Colonic mucosa (tissue), 4 donors: Measurements from ENCODE around the gene STH. TPM values are rescaled to one million over a fixed set of nuclear protein-coding genes. Genes with fewer than 3 reads are reported as not detected.
"Not testable (repeated sequence)": the region's sequence is repeated elsewhere in the genome, so short reads cannot be mapped to it uniquely, and the experiment has no call there.

ENCODE experiments used
- DNase-seq: peaks from one replicate; pipeline ENCODE4 v3.0.0-alpha.2; 2020
- H3K27ac ChIP-seq: fragments of 200-600 bp; one replicate; pipeline ENCODE4 v1.8.0; 2021
- H3K27me3 ChIP-seq: fragments of 200-600 bp; one replicate; pipeline ENCODE4 v1.8.0; 2021
- H3K36me3 ChIP-seq: fragments of 200-600 bp; one replicate; pipeline ENCODE4 v1.8.0; 2021
- H3K4me1 ChIP-seq: fragments of 200-600 bp; one replicate; pipeline ENCODE4 v1.8.0; 2021; ENCODE audit warnings: mild to moderate bottlenecking
- H3K4me3 ChIP-seq: fragments of 200-600 bp; one replicate; pipeline ENCODE4 v1.8.0; 2021
- H3K9ac ChIP-seq, 2 donors: one replicate each; pipeline ENCODE4 v1.7.0; 2013; ENCODE audit warnings: control low read depth in 2 of 2, low read depth in 2 of 2, low read length in 2 of 2
- H3K9me3 ChIP-seq: fragments of 200-600 bp; one replicate; pipeline ENCODE4 v1.8.0; 2021
- intact Hi-C: fragments of 100-400 bp; cut with DNase I; formaldehyde crosslinking; loops from one replicate; pipeline ENCODE4 v1.14.1; 2022
- total RNA-seq, 2 donors: library from RNA; stranded (reverse); fragmentation: NEBNext Ultra II Directional in 1 of 2; extraction: Animal tissue kit (Norgen Biotek cat#: 25700) in 1 of 2; gene quantifications; one replicate each; pipeline ENCODE4 v1.2.1, GENCODE V29; 2021
- TF ChIP-seq, protein P1 (sequence below): fragments of 200-600 bp; IDR thresholded peaks from one replicate; pipeline ENCODE4 v1.8.0; 2022; ENCODE audit warnings: antibody characterized with exemption, mild to moderate bottlenecking
- donor health status: healthy.
- donor health status: DM: no; HTN: no; CAD: no.
- donor health status: DM: no; HTN: no; CAD: no.

The STH gene
- total RNA-seq, 2 donors from 2014 or later: not detected

DNA sequence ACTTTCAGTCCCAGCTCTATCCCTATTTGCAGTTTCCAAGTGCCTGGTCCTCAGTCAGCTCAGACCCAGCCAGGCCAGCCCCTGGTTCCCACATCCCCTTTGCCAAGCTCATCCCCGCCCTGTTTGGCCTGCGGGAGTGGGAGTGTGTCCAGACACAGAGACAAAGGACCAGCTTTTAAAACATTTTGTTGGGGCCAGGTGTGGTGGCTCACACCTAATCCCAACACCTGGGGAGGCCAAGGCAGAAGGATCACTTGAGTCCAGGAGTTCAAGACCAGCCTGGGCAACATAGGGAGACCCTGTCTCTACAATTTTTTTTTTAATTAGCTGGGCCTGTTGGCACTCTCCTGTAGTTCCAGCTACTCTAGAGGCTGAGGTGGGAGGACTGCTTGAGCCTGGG, 1.7 kb downstream of the STH start:
- H3K9me3 ChIP-seq: no peaks in the 10 kb centered on the region
- no peak for DNase-seq
- no peaks in the 10 kb centered on the region for H3K27me3 ChIP-seq
- intact Hi-C loops: loop anchor here (5.0 kb wide), 1 partner anchor 42 kb away; no protein-coding TSS in a partner anchor
- H3K36me3 ChIP-seq: no peaks in the 10 kb centered on the region
- TF ChIP-seq, protein P1, sequence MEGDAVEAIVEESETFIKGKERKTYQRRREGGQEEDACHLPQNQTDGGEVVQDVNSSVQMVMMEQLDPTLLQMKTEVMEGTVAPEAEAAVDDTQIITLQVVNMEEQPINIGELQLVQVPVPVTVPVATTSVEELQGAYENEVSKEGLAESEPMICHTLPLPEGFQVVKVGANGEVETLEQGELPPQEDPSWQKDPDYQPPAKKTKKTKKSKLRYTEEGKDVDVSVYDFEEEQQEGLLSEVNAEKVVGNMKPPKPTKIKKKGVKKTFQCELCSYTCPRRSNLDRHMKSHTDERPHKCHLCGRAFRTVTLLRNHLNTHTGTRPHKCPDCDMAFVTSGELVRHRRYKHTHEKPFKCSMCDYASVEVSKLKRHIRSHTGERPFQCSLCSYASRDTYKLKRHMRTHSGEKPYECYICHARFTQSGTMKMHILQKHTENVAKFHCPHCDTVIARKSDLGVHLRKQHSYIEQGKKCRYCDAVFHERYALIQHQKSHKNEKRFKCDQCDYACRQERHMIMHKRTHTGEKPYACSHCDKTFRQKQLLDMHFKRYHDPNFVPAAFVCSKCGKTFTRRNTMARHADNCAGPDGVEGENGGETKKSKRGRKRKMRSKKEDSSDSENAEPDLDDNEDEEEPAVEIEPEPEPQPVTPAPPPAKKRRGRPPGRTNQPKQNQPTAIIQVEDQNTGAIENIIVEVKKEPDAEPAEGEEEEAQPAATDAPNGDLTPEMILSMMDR: no peak
- no peak overlapping the region for H3K9ac ChIP-seq
- no peak overlapping the region for H3K4me3 ChIP-seq
- no peak overlapping the region for H3K27ac ChIP-seq
- no peaks in the 10 kb centered on the region for H3K4me1 ChIP-seq

DNA sequence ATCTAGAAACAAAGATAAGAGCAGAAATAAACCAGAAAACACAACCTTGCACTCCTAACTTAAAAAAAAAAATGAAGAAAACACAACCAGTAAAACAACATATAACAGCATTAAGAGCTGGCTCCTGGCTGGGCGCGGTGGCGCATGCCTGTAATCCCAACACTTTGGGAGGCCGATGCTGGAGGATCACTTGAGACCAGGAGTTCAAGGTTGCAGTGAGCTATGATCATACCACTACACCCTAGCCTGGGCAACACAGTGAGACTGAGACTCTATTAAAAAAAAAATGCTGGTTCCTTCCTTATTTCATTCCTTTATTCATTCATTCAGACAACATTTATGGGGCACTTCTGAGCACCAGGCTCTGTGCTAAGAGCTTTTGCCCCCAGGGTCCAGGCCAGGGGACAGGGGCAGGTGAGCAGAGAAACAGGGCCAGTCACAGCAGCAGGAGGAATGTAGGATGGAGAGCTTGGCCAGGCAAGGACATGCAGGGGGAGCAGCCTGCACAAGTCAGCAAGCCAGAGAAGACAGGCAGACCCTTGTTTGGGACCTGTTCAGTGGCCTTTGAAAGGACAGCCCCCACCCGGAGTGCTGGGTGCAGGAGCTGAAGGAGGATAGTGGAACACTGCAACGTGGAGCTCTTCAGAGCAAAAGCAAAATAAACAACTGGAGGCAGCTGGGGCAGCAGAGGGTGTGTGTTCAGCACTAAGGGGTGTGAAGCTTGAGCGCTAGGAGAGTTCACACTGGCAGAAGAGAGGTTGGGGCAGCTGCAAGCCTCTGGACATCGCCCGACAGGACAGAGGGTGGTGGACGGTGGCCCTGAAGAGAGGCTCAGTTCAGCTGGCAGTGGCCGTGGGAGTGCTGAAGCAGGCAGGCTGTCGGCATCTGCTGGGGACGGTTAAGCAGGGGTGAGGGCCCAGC, 2.6 kb downstream of the STH start:
- Histone ChIP-seq H3K27ac (no peak overlapping the region), H3K36me3 (no peaks in the 10 kb centered on the region), H3K4me1 (no peaks in the 10 kb centered on the region), H3K9ac (no peak overlapping the region), H3K27me3 (no peaks in the 10 kb centered on the region), H3K9me3 (no peaks in the 10 kb centered on the region), H3K4me3 (no peak overlapping the region)
- DNase-seq: no peak
- intact Hi-C loops: loop anchor here (5.0 kb wide), 1 partner anchor 41 kb away; no protein-coding TSS in a partner anchor
- TF ChIP-seq, protein P1: no peak

DNA sequence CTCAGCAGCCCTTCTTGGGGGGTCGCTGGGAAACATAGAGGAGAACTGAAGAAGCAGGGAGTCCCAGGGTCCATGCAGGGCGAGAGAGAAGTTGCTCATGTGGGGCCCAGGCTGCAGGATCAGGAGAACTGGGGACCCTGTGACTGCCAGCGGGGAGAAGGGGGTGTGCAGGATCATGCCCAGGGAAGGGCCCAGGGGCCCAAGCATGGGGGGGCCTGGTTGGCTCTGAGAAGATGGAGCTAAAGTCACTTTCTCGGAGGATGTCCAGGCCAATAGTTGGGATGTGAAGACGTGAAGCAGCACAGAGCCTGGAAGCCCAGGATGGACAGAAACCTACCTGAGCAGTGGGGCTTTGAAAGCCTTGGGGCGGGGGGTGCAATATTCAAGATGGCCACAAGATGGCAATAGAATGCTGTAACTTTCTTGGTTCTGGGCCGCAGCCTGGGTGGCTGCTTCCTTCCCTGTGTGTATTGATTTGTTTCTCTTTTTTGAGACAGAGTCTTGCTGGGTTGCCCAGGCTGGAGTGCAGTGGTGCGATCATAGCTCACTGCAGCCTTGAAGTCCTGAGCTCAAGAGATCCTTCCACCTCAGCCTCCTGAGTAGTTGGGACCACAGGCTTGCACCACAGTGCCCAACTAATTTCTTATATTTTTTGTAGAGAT, 3.4 kb downstream of the STH start:
- Histone ChIP-seq H3K9ac (no peak overlapping the region), H3K9me3 (no peaks in the 10 kb centered on the region), H3K4me1 (no peaks in the 10 kb centered on the region), H3K36me3 (no peaks in the 10 kb centered on the region), H3K27ac (no peak overlapping the region), H3K4me3 (no peak overlapping the region), H3K27me3 (no peaks in the 10 kb centered on the region)
- intact Hi-C loops: loop anchor here (5.0 kb wide), 1 partner anchor 40 kb away; no protein-coding TSS in a partner anchor
- TF ChIP-seq, protein P1: peak; percentile 99
- peak; percentile 78 for DNase-seq

DNA sequence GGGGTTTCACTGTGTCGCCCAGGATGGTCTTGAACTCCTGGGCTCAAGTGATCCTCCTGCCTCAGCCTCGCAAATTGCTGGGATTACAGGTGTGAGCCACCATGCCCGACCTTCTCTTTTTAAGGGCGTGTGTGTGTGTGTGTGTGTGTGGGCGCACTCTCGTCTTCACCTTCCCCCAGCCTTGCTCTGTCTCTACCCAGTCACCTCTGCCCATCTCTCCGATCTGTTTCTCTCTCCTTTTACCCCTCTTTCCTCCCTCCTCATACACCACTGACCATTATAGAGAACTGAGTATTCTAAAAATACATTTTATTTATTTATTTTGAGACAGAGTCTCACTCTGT, 3.9 kb downstream of the STH start:
- TF ChIP-seq, protein P1: no peak
- DNase-seq: no peak
- intact Hi-C loops: loop anchor here (5.0 kb wide), 1 partner anchor 39 kb away; no protein-coding TSS in a partner anchor
- Histone ChIP-seq H3K9me3 (no peaks in the 10 kb centered on the region), H3K27ac (no peak overlapping the region), H3K4me3 (no peak overlapping the region), H3K4me1 (no peaks in the 10 kb centered on the region), H3K36me3 (no peaks in the 10 kb centered on the region), H3K27me3 (no peaks in the 10 kb centered on the region), H3K9ac (no peak overlapping the region)

DNA sequence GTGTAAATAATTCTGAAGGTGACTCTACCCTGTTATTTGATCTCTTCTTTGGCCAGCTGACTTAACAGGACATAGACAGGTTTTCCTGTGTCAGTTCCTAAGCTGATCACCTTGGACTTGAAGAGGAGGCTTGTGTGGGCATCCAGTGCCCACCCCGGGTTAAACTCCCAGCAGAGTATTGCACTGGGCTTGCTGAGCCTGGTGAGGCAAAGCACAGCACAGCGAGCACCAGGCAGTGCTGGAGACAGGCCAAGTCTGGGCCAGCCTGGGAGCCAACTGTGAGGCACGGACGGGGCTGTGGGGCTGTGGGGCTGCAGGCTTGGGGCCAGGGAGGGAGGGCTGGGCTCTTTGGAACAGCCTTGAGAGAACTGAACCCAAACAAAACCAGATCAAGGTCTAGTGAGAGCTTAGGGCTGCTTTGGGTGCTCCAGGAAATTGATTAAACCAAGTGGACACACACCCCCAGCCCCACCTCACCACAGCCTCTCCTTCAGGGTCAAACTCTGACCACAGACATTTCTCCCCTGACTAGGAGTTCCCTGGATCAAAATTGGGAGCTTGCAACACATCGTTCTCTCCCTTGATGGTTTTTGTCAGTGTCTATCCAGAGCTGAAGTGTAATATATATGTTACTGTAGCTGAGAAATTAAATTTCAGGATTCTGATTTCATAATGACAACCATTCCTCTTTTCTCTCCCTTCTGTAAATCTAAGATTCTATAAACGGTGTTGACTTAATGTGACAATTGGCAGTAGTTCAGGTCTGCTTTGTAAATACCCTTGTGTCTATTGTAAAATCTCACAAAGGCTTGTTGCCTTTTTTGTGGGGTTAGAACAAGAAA, 5.1 kb downstream of the STH start:
- no peaks in the 10 kb centered on the region for H3K27me3 ChIP-seq
- TF ChIP-seq, protein P1: no peak
- H3K36me3 ChIP-seq: no peaks in the 10 kb centered on the region
- intact Hi-C loops: loop anchor here (2.0 to 5.0 kb wide), 2 partner anchors 38 to 209 kb away; no protein-coding TSS in a partner anchor
- no peak overlapping the region for H3K4me3 ChIP-seq
- peak overlapping the region; percentile 40 for H3K27ac ChIP-seq
- DNase-seq: peak; percentile 75
- no peaks in the 10 kb centered on the region for H3K4me1 ChIP-seq
- peak overlapping the region in 1 of 2 donors; percentile 48 for H3K9ac ChIP-seq
- no peaks in the 10 kb centered on the region for H3K9me3 ChIP-seq

DNA sequence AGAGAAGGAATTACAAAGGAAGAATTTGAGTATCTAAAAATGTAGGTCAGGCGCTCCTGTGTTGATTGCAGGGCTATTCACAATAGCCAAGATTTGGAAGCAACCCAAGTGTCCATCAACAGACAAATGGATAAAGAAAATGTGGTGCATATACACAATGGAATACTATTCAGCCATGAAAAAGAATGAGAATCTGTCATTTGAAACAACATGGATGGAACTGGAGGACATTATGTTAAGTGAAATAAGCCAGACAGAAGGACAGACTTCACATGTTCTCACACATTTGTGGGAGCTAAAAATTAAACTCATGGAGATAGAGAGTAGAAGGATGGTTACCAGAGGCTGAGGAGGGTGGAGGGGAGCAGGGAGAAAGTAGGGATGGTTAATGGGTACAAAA, 7.0 kb downstream of the STH start:
- H3K27ac ChIP-seq, H3K9ac ChIP-seq, H3K27me3 ChIP-seq, H3K9me3 ChIP-seq, intact Hi-C loops, H3K4me1 ChIP-seq, H3K4me3 ChIP-seq, H3K36me3 ChIP-seq, DNase-seq: not testable (repeated sequence)
